HEK293T (cell line): ENCODE data around the gene CLCN1.

Experiments used
- ARNT ChIP-seq: fragments of 450-650 bp; IDR thresholded peaks from 2 replicates; pipeline ENCODE4 v1.6.1; 2017; ENCODE audit warnings: mild to moderate bottlenecking
- SP1 ChIP-seq: fragments of 450-650 bp; IDR thresholded peaks from 2 replicates; pipeline ENCODE4 v1.6.1; 2017

DNA sequence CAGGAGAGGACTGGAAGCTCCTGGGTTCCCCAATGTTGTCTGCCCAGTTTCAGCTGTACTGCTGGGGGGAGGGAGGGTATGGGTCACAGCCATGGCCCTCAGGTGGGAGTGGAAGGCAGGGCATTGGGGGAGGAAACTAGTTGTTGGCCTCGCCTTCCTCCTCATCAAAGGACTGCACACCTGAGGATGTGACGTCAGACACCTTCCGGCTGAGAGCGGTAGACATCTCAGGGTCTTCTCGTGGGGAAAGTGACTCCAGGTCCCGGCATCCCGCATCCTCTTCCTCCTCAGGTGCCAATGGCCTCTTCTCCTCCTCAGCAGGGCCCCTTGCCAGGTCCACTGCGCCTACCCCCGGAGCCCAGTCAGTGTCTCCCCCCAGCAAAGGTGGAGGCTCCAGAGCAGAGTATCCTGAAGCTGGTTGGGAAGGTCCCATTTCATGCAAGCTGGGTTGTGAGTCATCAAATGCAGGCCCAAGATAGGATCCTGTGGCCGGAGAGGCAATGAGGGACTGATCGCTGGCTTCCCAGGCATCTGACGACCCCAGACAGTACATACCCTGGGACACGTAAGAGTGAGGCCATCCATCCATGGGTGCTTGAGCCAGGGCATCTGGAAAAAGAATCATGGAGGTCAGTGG is 40.6 kb downstream of the CLCN1 start:
- TF ChIP-seq ARNT (no peak), SP1 (no peak)
